ENCODE results near the gene WDR37. TPM values are rescaled to one million over a fixed set of nuclear protein-coding genes. Genes with fewer than 3 reads are reported as not detected.
"Not testable (repeated sequence)": the region's sequence is repeated elsewhere in the genome, so short reads cannot be mapped to it uniquely, and the experiment has no call there.

The WDR37 gene
- total RNA-seq, 2 experiments from 2014 or later, result 17.2 to 17.9 TPM

DNA sequence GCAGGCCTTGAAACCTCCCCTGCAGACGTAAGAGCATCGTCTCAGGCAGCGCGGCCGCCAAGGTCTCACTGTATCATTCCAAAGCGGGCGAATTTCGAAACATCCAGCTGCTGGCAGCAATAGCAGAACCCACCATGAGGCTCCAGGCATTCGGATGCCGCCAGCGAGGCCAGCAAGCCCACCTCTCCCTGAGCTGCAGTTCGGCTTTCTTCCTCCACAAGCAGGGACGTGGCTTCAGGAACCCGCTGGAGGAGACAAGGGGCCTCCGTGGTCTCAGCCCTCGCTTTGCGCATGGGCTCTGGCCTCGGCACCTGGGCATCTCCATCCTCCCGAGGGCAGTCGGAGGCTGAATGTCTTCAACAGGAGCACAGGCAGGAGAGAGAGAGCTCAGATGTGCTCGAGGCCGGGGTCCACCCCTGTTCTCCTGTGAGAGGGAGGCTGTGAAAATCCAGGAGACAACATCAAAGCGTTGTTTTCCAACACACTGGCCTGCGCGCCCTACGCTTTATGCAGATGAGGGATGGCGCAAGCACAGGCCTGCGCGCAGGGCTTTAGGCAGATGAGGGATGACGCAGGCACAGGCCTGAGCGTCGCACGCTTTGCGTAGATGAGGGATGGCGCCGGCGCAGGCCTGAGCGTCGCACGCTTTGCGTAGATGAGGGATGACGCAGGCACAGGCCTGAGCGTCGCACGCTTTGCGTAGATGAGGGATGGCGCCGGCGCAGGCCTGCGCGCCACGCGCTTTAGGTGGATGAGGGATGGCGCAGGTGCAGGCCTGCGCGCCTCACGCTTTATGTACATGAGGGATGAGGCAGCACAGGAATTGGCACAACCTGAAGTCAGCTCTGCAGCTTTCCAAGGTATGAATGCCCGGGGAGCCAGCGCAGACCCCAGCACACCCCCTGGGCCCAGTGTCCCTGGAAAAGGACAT lies 103.2 kb downstream of the WDR37 start:
- Mint-ChIP-seq H3K27me3 (peaks cover 1% of the 10 kb centered on the region), H3K4me1 (ENCODE audit: low read depth) (no peaks in the 10 kb centered on the region), H3K27ac (no peak overlapping the region), H3K36me3 (ENCODE audit: low read depth) (no peaks in the 10 kb centered on the region), H3K4me3 (peak overlapping the region; percentile 45), H3K9me3 (no peaks in the 10 kb centered on the region)
- DNase-seq, result no peak
- peak; percentile 60 for ATAC-seq
- intact Hi-C loops (cut with micrococcal nuclease), result no loop called here
- CTCF ChIA-PET, result no interaction called here
- POLR2A ChIA-PET, result no interaction called here
- TF ChIP-seq, protein P1, sequence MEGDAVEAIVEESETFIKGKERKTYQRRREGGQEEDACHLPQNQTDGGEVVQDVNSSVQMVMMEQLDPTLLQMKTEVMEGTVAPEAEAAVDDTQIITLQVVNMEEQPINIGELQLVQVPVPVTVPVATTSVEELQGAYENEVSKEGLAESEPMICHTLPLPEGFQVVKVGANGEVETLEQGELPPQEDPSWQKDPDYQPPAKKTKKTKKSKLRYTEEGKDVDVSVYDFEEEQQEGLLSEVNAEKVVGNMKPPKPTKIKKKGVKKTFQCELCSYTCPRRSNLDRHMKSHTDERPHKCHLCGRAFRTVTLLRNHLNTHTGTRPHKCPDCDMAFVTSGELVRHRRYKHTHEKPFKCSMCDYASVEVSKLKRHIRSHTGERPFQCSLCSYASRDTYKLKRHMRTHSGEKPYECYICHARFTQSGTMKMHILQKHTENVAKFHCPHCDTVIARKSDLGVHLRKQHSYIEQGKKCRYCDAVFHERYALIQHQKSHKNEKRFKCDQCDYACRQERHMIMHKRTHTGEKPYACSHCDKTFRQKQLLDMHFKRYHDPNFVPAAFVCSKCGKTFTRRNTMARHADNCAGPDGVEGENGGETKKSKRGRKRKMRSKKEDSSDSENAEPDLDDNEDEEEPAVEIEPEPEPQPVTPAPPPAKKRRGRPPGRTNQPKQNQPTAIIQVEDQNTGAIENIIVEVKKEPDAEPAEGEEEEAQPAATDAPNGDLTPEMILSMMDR (IDR thresholded peaks at IDR 0.05), result no peak

DNA sequence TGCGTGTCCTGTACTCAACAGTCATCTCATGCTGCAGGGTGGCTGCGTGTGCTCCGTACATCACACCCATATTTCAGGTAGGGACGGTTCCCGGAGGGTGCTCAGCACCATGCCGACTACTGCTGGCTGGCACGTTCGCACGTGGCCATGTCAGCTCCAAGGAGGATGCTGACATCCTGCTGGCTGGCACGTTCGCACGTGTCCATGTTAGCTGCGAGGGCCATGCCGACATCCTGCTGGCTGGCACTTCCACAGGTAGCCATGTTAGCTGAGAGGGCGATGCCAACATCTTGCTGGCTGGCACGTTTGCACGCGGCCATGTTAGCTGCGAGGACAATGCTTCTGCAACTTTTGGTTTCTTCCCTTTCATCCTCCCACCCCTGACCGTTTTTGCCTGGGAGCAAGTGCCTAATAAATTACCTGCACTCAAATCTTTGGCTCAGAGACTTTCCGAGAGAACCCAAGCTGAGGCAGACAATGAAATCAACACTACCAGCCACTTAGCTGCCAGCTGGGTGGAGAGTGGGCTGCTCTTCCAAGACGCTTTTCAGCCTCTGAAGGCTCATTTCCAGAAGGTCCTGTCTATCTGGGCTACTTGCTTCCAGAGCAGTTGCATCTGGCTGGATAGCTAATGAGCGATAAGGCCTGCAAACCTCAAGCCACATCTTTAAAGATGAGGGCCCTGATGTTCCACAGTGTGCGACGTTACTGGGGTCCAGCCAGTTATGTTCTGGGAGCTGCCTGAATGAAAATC lies 104.6 kb downstream of the WDR37 start:
- TF ChIP-seq, protein P1 (IDR thresholded peaks at IDR 0.05), result no peak
- Mint-ChIP-seq H3K4me1 (ENCODE audit: low read depth) (no peaks in the 10 kb centered on the region), H3K9me3 (no peaks in the 10 kb centered on the region), H3K4me3 (no peak overlapping the region), H3K27ac (no peak overlapping the region), H3K27me3 (peaks cover 1% of the 10 kb centered on the region), H3K36me3 (ENCODE audit: low read depth) (no peaks in the 10 kb centered on the region)
- intact Hi-C loops (cut with micrococcal nuclease), result no loop called here
- no peak for DNase-seq
- POLR2A ChIA-PET, result no interaction called here
- CTCF ChIA-PET, result no interaction called here
- ATAC-seq, result no peak

DNA sequence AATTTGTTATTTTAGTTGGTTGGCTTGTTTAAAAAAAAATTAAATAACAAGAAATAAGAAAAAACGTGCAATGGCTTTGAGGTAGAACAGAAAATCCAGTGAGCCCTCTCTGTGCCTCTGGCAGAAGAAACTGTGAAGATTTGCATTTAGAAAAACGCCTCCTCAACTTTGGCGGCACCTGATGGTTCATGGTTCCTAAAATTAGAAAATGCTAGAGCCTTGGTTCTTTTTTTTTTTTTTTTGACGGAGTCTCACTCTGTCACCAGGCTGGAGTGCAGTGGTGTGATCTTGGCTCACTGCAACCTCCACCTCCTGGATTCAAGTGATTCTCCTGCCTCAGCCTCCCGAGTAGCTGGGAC lies 105.1 kb downstream of the WDR37 start:
- CTCF ChIA-PET; intact Hi-C loops (cut with micrococcal nuclease); H3K4me1 Mint-ChIP-seq (ENCODE audit: low read depth): not testable (repeated sequence)

DNA sequence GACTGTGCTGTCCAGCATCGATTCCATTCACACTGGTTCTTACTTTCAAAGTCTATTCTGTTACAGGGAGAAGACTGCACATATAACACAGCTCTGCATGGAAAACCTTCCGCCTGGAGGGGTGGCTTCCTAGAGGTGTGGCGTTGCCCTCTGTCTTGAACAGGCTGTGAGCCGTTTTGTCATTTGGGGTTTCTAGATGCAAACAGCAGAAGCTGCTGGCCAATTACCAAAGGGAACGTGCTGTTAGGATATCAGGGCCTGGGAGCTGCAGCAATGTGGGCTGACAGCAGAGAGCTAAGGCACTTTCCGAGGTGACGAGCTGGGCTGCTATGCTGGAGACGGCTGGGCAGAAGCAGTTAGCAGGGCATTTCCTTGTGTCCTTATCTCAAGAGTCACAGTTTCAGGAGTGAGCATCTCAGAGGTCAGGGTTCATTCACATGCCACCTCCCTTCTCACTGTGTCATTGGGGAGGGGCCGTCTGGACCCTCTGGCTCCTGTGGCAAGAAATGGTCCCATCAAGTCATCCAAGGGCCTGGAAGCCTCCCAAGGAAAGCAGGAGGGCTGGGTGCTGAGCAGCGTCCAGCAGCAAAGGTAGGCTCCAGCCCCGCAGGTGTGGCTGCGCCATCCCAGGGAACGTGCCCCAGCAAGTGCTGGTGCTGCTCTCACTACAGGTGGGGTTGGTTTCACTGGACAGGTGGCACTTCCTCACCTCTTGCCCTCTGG lies 106.5 kb downstream of the WDR37 start:
- intact Hi-C loops (cut with micrococcal nuclease), result no loop called here
- no peak for ATAC-seq
- ChIA-PET CTCF (no interaction called here), POLR2A (no interaction called here)
- no peak overlapping the region for H3K27ac Mint-ChIP-seq
- DNase-seq, result no peak
- H3K36me3 Mint-ChIP-seq (ENCODE audit: low read depth), result no peaks in the 10 kb centered on the region
- H3K4me3 Mint-ChIP-seq, result no peak overlapping the region
- H3K4me1 Mint-ChIP-seq (ENCODE audit: low read depth), result no peaks in the 10 kb centered on the region
- no peaks in the 10 kb centered on the region for H3K9me3 Mint-ChIP-seq
- TF ChIP-seq, protein P1 (IDR thresholded peaks at IDR 0.05), result no peak
- peaks cover 4% of the 10 kb centered on the region for H3K27me3 Mint-ChIP-seq

More for the DNA sequence above, 105.1 kb downstream of the WDR37 start:
- ATAC-seq; H3K9me3 Mint-ChIP-seq; POLR2A ChIA-PET; H3K27ac Mint-ChIP-seq; H3K36me3 Mint-ChIP-seq (ENCODE audit: low read depth); DNase-seq; H3K4me3 Mint-ChIP-seq; H3K27me3 Mint-ChIP-seq: not testable (repeated sequence)

DNA sequence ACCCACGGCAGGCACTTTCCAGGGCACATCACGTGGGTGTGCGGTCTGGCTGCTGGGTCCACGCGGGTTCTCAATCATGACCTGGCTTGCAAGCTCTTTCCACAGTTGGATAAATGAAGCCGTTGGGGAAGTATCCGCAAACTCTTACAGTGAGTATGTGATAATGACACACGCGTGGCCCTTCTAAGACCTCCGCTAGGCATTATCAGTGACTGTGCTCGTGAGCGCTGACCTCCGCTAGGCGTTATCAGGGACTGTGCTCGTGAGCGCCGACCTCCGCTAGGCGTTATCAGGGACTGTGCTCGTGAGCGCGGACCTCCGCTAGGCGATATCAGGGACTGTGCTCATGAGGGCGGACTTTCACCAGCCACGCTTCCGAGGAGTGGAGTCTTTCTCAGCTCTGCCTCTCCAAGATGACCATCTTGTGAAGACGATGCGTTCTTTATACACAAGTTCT lies 107.0 kb downstream of the WDR37 start:
- POLR2A ChIA-PET, result interaction anchor here (1.1 kb wide), 1 partner anchor 10 kb away, joined by 3 read pairs; no protein-coding TSS in a partner anchor
- no peak for ATAC-seq
- TF ChIP-seq, protein P1 (IDR thresholded peaks at IDR 0.05), result no peak
- no peaks in the 10 kb centered on the region for H3K4me1 Mint-ChIP-seq (ENCODE audit: low read depth)
- intact Hi-C loops (cut with micrococcal nuclease), result no loop called here
- H3K36me3 Mint-ChIP-seq (ENCODE audit: low read depth), result no peaks in the 10 kb centered on the region
- no peaks in the 10 kb centered on the region for H3K9me3 Mint-ChIP-seq
- peaks cover 4% of the 10 kb centered on the region for H3K27me3 Mint-ChIP-seq
- H3K4me3 Mint-ChIP-seq, result no peak overlapping the region
- CTCF ChIA-PET, result no interaction called here
- no peak overlapping the region for H3K27ac Mint-ChIP-seq
- no peak for DNase-seq
